Activated T-cell treated with anti-CD3 and anti-CD28 coated beads, Interleukin-2, amount 50 U/mL, for 72 hours (primary cell): ENCODE measurements around the gene PRMT1. TPM values are rescaled to one million over a fixed set of nuclear protein-coding genes. Genes with fewer than 3 reads are reported as not detected.
A peak's percentile ranks its signal among the peaks of the same experiment; 100 is the strongest.
"Not testable (repeated sequence)": the region's sequence is repeated elsewhere in the genome, so short reads cannot be mapped to it uniquely, and the experiment has no call there.

Source experiments
- ATAC-seq, 2 donors: fragments of 150-1000 bp; cut with Tn5 transposase; replicated peaks in 1 of 2; 2 replicates each; pipeline ENCODE4 v1.10.0; 2021; ENCODE audit warnings: moderate library complexity in 2 of 2, mild to moderate bottlenecking in 1 of 2
- DNase-seq, 2 donors: peaks; one replicate each; pipeline ENCODE4 v3.0.0; 2021 to 2022; ENCODE audit warnings: mixed read lengths in 1 of 2
- H3K27ac Mint-ChIP-seq: one replicate; pipeline ENCODE4 v1.8.0; 2022; ENCODE audit warnings: mild to moderate bottlenecking, moderate library complexity, mixed read lengths
- H3K27me3 Mint-ChIP-seq: one replicate; pipeline ENCODE4 v1.8.0; 2022; ENCODE audit warnings: low read depth, mixed read lengths
- H3K36me3 Mint-ChIP-seq, 2 donors: one replicate each; pipeline ENCODE4 v1.8.0; 2022; ENCODE audit warnings: mixed read lengths in 2 of 2, mild to moderate bottlenecking in 1 of 2; ENCODE audit not compliant: insufficient read depth in 2 of 2
- H3K4me1 Mint-ChIP-seq: one replicate; pipeline ENCODE4 v1.8.0; 2022; ENCODE audit warnings: low read depth, mixed read lengths
- H3K4me3 Mint-ChIP-seq, 2 donors: one replicate each; pipeline ENCODE4 v1.8.0; 2022; ENCODE audit warnings: mild to moderate bottlenecking in 2 of 2, mixed read lengths in 2 of 2, moderate library complexity in 2 of 2
- H3K9me3 Mint-ChIP-seq, 2 donors: one replicate each; pipeline ENCODE4 v1.8.0; 2022; ENCODE audit warnings: mixed read lengths in 2 of 2
- total RNA-seq, 2 donors: library from RNA; stranded (reverse); gene quantifications; one replicate each; pipeline ENCODE4 v1.2.3, GENCODE V29; 2022

PRMT1 gene
- total RNA-seq, 2 donors from 2014 or later: 201 to 251 TPM

GRCh38 chr19:49713236-49713845 is 36.3 kb downstream of the PRMT1 start:
- Mint-ChIP-seq H3K9me3 (peaks cover 0 to 3% of the 10 kb centered on the region in 2 donors), H3K27ac (no peak overlapping the region), H3K36me3 (no peaks in the 10 kb centered on the region), H3K4me3 (no peak overlapping the region), H3K4me1 (peaks cover 13% of the 10 kb centered on the region), H3K27me3 (no peaks in the 10 kb centered on the region)
- DNase-seq (no peak), ATAC-seq (no peak)

DNA sequence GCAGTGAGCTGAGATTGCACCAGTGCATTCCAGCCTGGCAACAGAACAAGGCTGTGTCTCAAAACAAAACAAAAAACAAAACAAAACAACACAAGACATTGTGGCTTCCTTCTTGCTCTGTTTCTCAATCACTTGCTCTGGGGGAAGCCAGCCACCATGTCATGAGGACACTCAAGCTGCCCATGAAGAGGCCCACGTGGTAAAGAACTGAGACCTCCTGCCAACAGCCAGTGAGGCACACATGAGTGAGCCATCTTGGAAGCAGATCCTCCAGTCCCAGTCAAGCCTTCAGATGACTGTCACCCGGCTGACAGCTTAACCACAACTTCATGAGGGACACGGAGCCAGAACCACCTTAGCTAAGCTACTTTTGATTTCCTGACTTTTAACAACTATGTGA is 39.1 kb downstream of the PRMT1 start:
- Mint-ChIP-seq H3K27ac (peak overlapping the region; percentile 3), H3K4me1 (peaks cover 13% of the 10 kb centered on the region), H3K27me3 (no peaks in the 10 kb centered on the region), H3K36me3 (no peaks in the 10 kb centered on the region), H3K9me3 (peaks cover 0 to 3% of the 10 kb centered on the region in 2 donors), H3K4me3 (peak overlapping the region in 1 of 2 donors; percentile 22)
- no peak for DNase-seq
- ATAC-seq: peak in 1 of 2 donors; percentile 32

DNA sequence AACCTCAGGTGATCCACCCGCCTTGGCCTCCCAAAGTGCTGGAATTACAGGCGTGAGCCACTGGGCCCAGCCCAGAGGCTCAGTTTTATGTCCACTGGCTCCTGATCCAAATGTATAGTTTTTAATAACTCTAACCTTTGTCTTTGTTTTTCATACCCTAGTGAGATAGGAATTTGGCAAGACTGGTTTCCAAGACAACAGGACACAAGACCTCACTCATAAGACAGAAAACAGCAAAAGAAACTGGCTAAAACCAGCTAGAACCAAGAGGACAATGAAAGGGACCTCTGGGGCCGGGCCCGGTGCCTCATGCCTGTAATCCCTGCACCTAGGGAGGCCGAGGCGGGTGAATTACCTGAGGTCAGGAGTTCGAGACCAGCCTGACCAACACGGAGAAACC is 41.4 kb downstream of the PRMT1 start:
- no peak for DNase-seq
- H3K4me3 Mint-ChIP-seq: peak overlapping the region; percentile 70 to 87
- H3K9me3 Mint-ChIP-seq: peaks cover 0 to 3% of the 10 kb centered on the region in 2 donors
- H3K4me1 Mint-ChIP-seq: peaks cover 13% of the 10 kb centered on the region
- no peaks in the 10 kb centered on the region for H3K27me3 Mint-ChIP-seq
- no peak overlapping the region for H3K27ac Mint-ChIP-seq
- H3K36me3 Mint-ChIP-seq: no peaks in the 10 kb centered on the region
- ATAC-seq: no peak

- peaks cover 0 to 3% of the 10 kb centered on the region in 2 donors for H3K9me3 Mint-ChIP-seq
These were observed 41.9 kb downstream of the PRMT1 start for GRCh38 chr19:49718991-49719390.

DNA sequence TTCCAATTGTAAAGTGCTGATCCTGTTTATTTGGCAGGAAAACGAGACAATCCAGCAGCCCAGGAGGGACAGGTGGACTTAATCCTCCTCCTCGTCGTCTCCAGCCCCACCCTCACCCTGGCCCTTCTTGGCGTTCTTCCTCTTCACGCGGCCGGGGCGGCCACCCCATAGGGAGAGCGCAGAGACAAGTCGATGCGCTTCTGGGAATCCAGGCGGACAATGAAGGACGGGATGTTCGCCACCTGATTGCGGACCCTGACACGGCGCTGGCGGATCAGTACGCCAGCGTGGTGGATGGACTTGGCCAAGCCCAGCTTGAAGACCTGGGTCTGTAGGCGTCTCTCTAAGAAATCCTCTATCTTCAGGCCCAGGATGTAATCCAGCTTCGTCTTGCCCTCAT is 42.3 kb downstream of the PRMT1 start:
- H3K36me3 Mint-ChIP-seq, H3K4me3 Mint-ChIP-seq, H3K27me3 Mint-ChIP-seq, DNase-seq, ATAC-seq, H3K27ac Mint-ChIP-seq, H3K9me3 Mint-ChIP-seq: not testable (repeated sequence)
- H3K4me1 Mint-ChIP-seq: peaks cover 13% of the 10 kb centered on the region

More at GRCh38 chr19:49718991-49719390, 41.9 kb downstream of the PRMT1 start:
- H3K4me3 Mint-ChIP-seq: no peak overlapping the region
- no peak for DNase-seq
- H3K36me3 Mint-ChIP-seq: no peaks in the 10 kb centered on the region
- H3K4me1 Mint-ChIP-seq: peaks cover 13% of the 10 kb centered on the region
- peak overlapping the region; percentile 15 for H3K27ac Mint-ChIP-seq
- no peak for ATAC-seq
- H3K27me3 Mint-ChIP-seq: no peaks in the 10 kb centered on the region

DNA sequence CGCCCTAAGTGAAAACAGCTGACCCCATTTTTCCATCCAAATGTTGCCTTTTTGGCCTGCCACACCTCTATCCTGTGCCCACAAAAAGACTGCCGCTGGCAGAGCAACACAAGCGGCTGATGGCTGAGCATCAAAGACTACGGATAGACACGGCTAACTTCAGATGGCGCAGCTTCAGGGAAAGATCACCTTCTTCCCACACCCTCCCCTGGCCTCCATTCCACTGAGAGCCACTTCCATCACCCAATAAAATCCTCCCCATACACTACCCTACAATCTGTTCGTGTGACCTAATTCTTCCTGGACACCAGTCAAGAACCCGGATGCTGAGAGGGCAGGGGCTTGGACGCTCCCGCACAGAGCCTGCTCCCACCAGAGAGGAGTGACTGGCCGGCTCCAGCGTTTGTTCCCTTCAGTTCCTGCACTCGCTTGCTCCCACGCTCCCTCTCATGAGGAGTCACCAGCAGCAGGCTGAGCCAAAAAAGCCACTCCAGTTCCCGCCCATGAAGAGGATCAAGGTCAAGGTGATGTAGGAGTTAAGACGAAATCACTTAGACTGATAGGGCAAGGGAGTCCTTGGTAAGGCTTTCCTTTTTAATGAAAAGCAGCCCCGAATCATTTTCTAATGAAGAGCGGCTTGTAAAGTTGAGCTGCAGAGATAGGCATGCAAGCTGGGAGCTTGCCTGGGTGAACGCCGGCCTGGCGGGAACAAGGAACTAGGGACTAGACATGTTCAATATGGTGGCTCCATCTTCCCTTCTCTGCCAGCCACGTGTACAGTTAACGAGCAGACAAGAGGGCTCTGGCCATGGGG is 50.4 kb downstream of the PRMT1 start:
- H3K4me3 Mint-ChIP-seq: no peak overlapping the region
- no peaks in the 10 kb centered on the region for H3K4me1 Mint-ChIP-seq
- no peak overlapping the region for H3K27ac Mint-ChIP-seq
- H3K27me3 Mint-ChIP-seq: no peaks in the 10 kb centered on the region
- H3K36me3 Mint-ChIP-seq: peaks cover 0 to 1% of the 10 kb centered on the region in 2 donors
- no peak for ATAC-seq
- no peak for DNase-seq
- H3K9me3 Mint-ChIP-seq: no peaks in the 10 kb centered on the region

- H3K27me3 Mint-ChIP-seq: no peaks in the 10 kb centered on the region
- ATAC-seq (no peak), DNase-seq (no peak)
- H3K27ac Mint-ChIP-seq: no peak overlapping the region
- H3K36me3 Mint-ChIP-seq: no peaks in the 10 kb centered on the region
- no peak overlapping the region for H3K4me3 Mint-ChIP-seq
- no peaks in the 10 kb centered on the region for H3K9me3 Mint-ChIP-seq
- H3K4me1 Mint-ChIP-seq: no peaks in the 10 kb centered on the region
These were observed 53.1 kb downstream of the PRMT1 start for GRCh38 chr19:49730166-49730565.

Other genes starting within 250 kb of the PRMT1 start
- gene SLC17A7, start 235.7 kb upstream of the PRMT1 start, total RNA-seq: under 1 TPM; 0.42 to 0.74 TPM
- 100 to 1,000 TPM; 128 to 132 TPM for gene PIH1D1, start 225.5 kb upstream of the PRMT1 start, total RNA-seq
- gene ALDH16A1, start 224.0 kb upstream of the PRMT1 start, total RNA-seq: 10 to 100 TPM; 21.8 to 23.4 TPM
- gene FLT3LG, start 203.1 kb upstream of the PRMT1 start, total RNA-seq: 10 to 100 TPM; 69.7 to 76.3 TPM
- 1,000 to 10,000 TPM; 4,603 to 5,026 TPM for gene RPL13A, start 189.7 kb upstream of the PRMT1 start, total RNA-seq
- gene RPS11, start 180.8 kb upstream of the PRMT1 start, total RNA-seq: 1,000 to 10,000 TPM; 2,679 to 2,721 TPM
- gene FCGRT, start 164.6 kb upstream of the PRMT1 start, total RNA-seq: 10 to 100 TPM; 21.2 to 24.1 TPM
- 1 to 10 TPM; 3.2 to 4.3 TPM for gene RCN3, start 149.3 kb upstream of the PRMT1 start, total RNA-seq
- gene NOSIP, start 96.7 kb upstream of the PRMT1 start, total RNA-seq: 10 to 100 TPM; 66.0 to 72.7 TPM
- 1 to 10 TPM in 1 of 2 donors, under 1 TPM in 1; 0.88 to 1.1 TPM for gene PRRG2, start 96.0 kb upstream of the PRMT1 start, total RNA-seq
- 10 to 100 TPM; 23.9 to 24.6 TPM for gene PRR12, start 86.1 kb upstream of the PRMT1 start, total RNA-seq
- gene RRAS, start 37.1 kb upstream of the PRMT1 start, total RNA-seq: 10 to 100 TPM; 11.3 to 13.5 TPM
- gene SCAF1, start 35.1 kb upstream of the PRMT1 start, total RNA-seq: 10 to 100 TPM; 57.7 to 60.1 TPM
- 100 to 1,000 TPM; 135 to 141 TPM for gene IRF3, start 11.4 kb upstream of the PRMT1 start, total RNA-seq
- gene BCL2L12, start 11.3 kb upstream of the PRMT1 start, total RNA-seq: 10 to 100 TPM; 80.3 to 82.6 TPM
- gene ADM5, start 12.3 kb downstream of the PRMT1 start, total RNA-seq: 1 to 10 TPM; 4.1 to 8.1 TPM
- 1 to 10 TPM; 1.9 to 2.3 TPM for gene CPT1C, start 13.8 kb downstream of the PRMT1 start, total RNA-seq
- 1 to 10 TPM in 1 of 2 donors, under 1 TPM in 1; 0.19 to 2.4 TPM for gene TSKS, start 86.0 kb downstream of the PRMT1 start, total RNA-seq
- 10 to 100 TPM; 74.5 to 75.8 TPM for gene AP2A1, start 89.7 kb downstream of the PRMT1 start, total RNA-seq
- gene FUZ, start 136.0 kb downstream of the PRMT1 start, total RNA-seq: 10 to 100 TPM; 24.7 to 37.3 TPM
- gene MED25, start 141.0 kb downstream of the PRMT1 start, total RNA-seq: 10 to 100 TPM; 47.0 to 50.2 TPM
- 10 to 100 TPM; 63.8 to 73.3 TPM for gene PTOV1, start 173.9 kb downstream of the PRMT1 start, total RNA-seq
- gene PNKP, start 190.3 kb downstream of the PRMT1 start, total RNA-seq: 10 to 100 TPM; 71.1 to 74.5 TPM
- gene AKT1S1, start 200.1 kb downstream of the PRMT1 start, total RNA-seq: 10 to 100 TPM; 30.5 to 36.6 TPM
- 10 to 100 TPM; 47.9 to 53.9 TPM for gene TBC1D17, start 200.4 kb downstream of the PRMT1 start, total RNA-seq
- gene IL4I1, start 219.6 kb downstream of the PRMT1 start, total RNA-seq: 10 to 100 TPM; 16.7 to 42.3 TPM